GM10248 (cell line): ENCODE data around the gene OXER1.

Experiments
- CTCF ChIA-PET: fragments of 300-600 bp; sonication (Branson Sonifier 250); formaldehyde crosslinking; extraction: SDS; loops from one replicate; lab custom pipeline; 2021; ENCODE audit warnings: antibody characterized with exemption; lab: Yijun Ruan, JAX
- POLR2A ChIA-PET: fragments of 350-650 bp; sonication (Branson Sonifier 250); formaldehyde crosslinking; extraction: SDS; loops from one replicate; lab custom pipeline; 2020; ENCODE audit warnings: antibody characterized with exemption; lab: Yijun Ruan, JAX
- DNase-seq: peaks from one replicate; pipeline ENCODE4 v3.0.0; 2012; ENCODE audit errors: extremely low spot score
- TF ChIP-seq, protein P1 (sequence below): IDR thresholded peaks from 2 replicates; pipeline ENCODE4 v1.5.1; 2012; ENCODE audit warnings: mild to moderate bottlenecking, low read depth; ENCODE audit errors: extremely low read depth, missing control alignments, control extremely low read depth

The OXER1 gene

DNA sequence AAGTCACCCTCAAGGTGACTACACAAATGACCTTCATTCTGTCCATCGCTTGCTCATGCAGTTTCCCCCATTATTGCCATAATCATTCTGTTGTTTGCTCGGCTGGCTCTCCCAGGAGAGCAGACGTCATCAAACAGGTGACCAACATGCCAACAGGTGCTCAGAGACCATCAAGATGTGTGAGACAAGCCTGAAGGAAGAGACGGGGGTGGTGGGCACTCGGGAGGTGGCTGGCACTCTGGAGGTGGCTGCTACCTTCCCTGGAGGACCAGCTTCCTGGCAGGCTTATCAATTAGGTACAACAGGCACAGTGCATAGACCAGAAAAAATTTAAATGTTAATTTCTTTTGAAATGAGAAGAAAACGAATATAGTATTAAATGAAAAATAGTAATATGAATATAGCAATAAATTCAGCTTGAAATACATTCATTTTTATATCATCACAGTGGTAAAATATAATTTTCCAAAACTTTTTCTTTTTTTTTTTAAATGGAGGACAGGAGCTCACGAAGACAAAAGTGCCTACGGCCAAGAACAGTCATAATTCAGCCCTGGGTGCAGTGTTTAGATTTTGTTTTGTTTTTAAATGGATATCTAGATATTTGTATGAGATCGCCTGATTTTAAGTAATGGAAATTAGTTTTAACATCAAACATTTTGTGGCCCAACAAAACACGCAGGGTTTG is 45.3 kb upstream of the OXER1 start:
- POLR2A ChIA-PET = interaction anchor here (2.7 kb wide), 1 partner anchor 14 kb away, joined by 29 read pairs; no protein-coding TSS in a partner anchor
- CTCF ChIA-PET = interaction anchor here (0.9 to 4.6 kb wide), 5 partner anchors 9 to 420 kb away, joined by 3 to 59 read pairs (median 5); partner anchors contain the start of genes HAAO and ZFP36L2
- TF ChIP-seq, protein P1, sequence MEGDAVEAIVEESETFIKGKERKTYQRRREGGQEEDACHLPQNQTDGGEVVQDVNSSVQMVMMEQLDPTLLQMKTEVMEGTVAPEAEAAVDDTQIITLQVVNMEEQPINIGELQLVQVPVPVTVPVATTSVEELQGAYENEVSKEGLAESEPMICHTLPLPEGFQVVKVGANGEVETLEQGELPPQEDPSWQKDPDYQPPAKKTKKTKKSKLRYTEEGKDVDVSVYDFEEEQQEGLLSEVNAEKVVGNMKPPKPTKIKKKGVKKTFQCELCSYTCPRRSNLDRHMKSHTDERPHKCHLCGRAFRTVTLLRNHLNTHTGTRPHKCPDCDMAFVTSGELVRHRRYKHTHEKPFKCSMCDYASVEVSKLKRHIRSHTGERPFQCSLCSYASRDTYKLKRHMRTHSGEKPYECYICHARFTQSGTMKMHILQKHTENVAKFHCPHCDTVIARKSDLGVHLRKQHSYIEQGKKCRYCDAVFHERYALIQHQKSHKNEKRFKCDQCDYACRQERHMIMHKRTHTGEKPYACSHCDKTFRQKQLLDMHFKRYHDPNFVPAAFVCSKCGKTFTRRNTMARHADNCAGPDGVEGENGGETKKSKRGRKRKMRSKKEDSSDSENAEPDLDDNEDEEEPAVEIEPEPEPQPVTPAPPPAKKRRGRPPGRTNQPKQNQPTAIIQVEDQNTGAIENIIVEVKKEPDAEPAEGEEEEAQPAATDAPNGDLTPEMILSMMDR = no peak
- DNase-seq = no peak

DNA sequence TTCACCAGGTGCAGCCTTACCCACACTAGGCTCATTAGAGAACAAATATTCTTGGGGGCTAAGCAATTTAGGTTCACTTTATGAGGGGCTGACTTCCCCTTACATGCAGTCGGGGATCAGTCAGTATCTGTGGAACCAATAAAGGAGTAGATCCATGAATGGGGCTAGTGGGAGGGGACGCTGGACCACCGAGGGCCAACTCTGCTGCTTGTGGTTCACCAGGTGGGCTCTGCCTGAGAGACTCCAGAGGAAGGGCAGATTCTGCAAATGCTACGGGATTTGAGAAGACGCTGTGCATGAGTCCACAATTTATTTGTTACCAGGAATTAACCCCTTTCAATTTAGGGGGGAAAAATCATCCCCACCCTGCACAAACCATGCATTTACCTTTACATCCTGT is 44.4 kb upstream of the OXER1 start:
- ChIA-PET POLR2A (no interaction called here), CTCF (interaction anchor here (3.1 to 4.6 kb wide), 2 partner anchors 8 to 13 kb away, joined by 25 to 59 read pairs; partner anchors contain the start of gene HAAO)
- DNase-seq = no peak
- TF ChIP-seq, protein P1 = no peak

DNA sequence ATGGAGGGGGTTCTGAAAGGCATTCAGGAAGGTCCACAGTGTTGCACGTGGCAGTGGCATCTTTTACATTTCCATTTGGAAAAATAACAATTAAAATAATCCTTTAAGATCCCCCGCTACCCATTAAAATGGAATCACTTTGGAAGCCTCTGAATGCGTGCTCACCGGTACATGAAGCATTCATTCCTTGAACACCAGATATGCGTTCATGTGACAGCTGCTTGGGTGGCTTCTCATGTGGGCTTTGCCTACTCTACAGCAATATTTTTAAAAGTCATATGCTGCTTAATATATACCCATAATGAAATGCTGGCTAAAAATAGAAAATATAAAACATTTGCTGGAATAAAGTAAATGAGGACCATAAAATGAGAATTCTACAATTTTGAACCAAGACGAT is 42.9 kb upstream of the OXER1 start:
- POLR2A ChIA-PET = no interaction called here
- CTCF ChIA-PET = no interaction called here
- TF ChIP-seq, protein P1 = no peak
- DNase-seq = no peak

DNA sequence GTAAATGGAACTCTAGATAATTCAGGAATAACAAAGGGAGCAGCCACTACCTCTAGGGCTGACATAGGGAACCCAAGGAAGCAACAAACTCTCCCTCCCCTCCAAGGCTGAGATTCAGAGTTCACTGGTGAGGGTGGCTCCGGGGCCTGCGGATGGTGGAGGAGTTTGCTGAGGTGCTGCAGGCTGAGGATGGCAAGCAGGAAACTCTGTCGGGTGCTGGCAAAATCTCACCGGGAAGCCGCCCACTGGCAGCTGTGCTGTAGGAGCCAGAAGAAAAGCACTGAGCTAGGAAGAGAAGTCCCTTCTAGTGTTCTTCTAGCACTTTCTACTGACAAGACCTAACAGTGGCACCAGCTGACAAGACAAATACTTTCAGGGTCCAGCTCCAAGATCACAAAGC is 41.0 kb upstream of the OXER1 start:
- TF ChIP-seq, protein P1 = no peak
- DNase-seq = no peak
- CTCF ChIA-PET = interaction anchor here (0.9 to 1.5 kb wide), 3 partner anchors 9 to 11 kb away, joined by 3 to 4 read pairs (median 3); no protein-coding TSS in a partner anchor
- POLR2A ChIA-PET = no interaction called here

DNA sequence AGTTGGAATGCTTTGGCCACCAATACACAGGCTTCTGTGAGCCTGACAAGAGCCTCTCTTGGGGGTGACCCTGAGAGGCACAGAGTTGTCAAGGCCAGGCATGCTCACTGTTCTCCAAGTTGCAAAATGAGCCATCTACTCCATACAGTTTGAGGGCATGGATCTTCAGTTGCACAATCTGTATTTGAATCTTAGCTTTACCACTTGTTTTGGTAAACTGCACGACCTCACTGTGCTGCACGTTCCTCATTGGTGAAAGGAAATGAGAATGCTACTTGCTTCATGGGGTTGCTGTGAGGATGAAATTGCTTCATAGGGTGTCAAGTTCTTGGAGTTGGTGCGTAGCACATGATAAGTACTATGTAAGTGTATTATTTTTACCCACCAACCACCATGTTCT is 40.4 kb upstream of the OXER1 start:
- ChIA-PET POLR2A (no interaction called here), CTCF (no interaction called here)
- TF ChIP-seq, protein P1 = no peak

DNA sequence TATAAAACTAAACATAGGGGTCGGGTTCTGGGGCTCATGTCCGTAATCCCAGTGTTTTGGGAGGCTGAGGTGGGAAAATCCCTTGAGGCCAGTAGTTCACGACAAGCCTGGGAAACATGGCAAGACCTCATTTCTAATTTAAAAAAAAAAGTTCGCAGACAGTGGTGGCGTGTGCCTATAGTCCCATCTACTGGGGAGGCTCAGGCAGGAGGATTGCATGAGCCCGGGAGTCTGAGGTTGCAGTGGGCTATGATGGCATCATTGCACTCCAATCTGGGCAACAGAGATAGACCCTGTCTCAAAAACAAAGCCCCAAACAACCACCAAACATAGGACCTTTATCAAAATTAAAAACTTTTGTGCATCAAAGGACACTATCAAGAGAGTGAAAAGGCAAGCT is 38.2 kb upstream of the OXER1 start:
- CTCF ChIA-PET = no interaction called here

More for the DNA sequence above, 40.4 kb upstream of the OXER1 start:
- DNase-seq = no peak

More for the DNA sequence above, 38.2 kb upstream of the OXER1 start:
- no peak for DNase-seq
- TF ChIP-seq, protein P1 = no peak
- POLR2A ChIA-PET = no interaction called here
